Embryonic facial prominence (tissue), 1 donor: ENCODE measurements around the gene IKZF1.

ENCODE experiments used
- DNase-seq: peaks from one replicate; pipeline ENCODE4 v3.0.0-alpha.2; 2016; ENCODE audit errors: extremely low spot score

IKZF1 gene

GRCh38 chr7:50304129-50304910 lies at the start of gene IKZF1:
Gene IKZF1, plus strand, starts transcription at chr7:50304716. Its CDS starts 14,346 bp downstream, at chr7:50319062.
- no peak for DNase-seq

GRCh38 chr7:50261593-50261992 lies 42.9 kb upstream of the IKZF1 start:
- DNase-seq: no peak

GRCh38 chr7:50262446-50262845 lies 42.1 kb upstream of the IKZF1 start:
- no peak for DNase-seq

GRCh38 chr7:50262916-50263690 lies 41.4 kb upstream of the IKZF1 start:
- DNase-seq: no peak

GRCh38 chr7:50264908-50265307 lies 39.6 kb upstream of the IKZF1 start:
- no peak for DNase-seq

- DNase-seq: no peak
Measured at GRCh38 chr7:50265968-50266634, 38.4 kb upstream of the IKZF1 start.

- no peak for DNase-seq
Measured at GRCh38 chr7:50266635-50267386, 37.7 kb upstream of the IKZF1 start.

- DNase-seq: no peak
Measured at GRCh38 chr7:50267525-50268041, 36.9 kb upstream of the IKZF1 start.

GRCh38 chr7:50268223-50268622 lies 36.3 kb upstream of the IKZF1 start:
- no peak for DNase-seq

GRCh38 chr7:50268990-50269389 lies 35.5 kb upstream of the IKZF1 start:
- DNase-seq: no peak

- DNase-seq: no peak
Measured at GRCh38 chr7:50270531-50271018, 33.9 kb upstream of the IKZF1 start.

- DNase-seq: no peak
Measured at GRCh38 chr7:50272808-50273207, 31.7 kb upstream of the IKZF1 start.

- DNase-seq: no peak
Measured at GRCh38 chr7:50273301-50273700, 31.2 kb upstream of the IKZF1 start.

GRCh38 chr7:50273870-50274269 lies 30.6 kb upstream of the IKZF1 start:
- no peak for DNase-seq

- no peak for DNase-seq
Measured at GRCh38 chr7:50274361-50274760, 30.2 kb upstream of the IKZF1 start.

GRCh38 chr7:50275430-50275829 lies 29.1 kb upstream of the IKZF1 start:
- no peak for DNase-seq

GRCh38 chr7:50276483-50276882 lies 28.0 kb upstream of the IKZF1 start:
- no peak for DNase-seq

GRCh38 chr7:50278120-50278519 lies 26.4 kb upstream of the IKZF1 start:
- no peak for DNase-seq

- no peak for DNase-seq
Measured at GRCh38 chr7:50281680-50282445, 22.7 kb upstream of the IKZF1 start.

- DNase-seq: no peak
Measured at GRCh38 chr7:50282813-50283605, 21.5 kb upstream of the IKZF1 start.
